K562 (cell line): ENCODE data around the gene BLTP2. TPM values are rescaled to one million over a fixed set of nuclear protein-coding genes. Genes with fewer than 3 reads are reported as not detected.
A peak's percentile ranks its signal among the peaks of the same experiment; 100 is the strongest.

Experiments
- EGR1 ChIP-seq: fragments of 450-650 bp; conservative IDR thresholded peaks from 2 replicates; pipeline ENCODE4 v1.6.1; 2017; ENCODE audit warnings: mild to moderate bottlenecking
- HDAC2 ChIP-seq: fragments of 450-650 bp; IDR thresholded peaks from 2 replicates; pipeline ENCODE4 v1.6.1; 2016; ENCODE audit warnings: mild to moderate bottlenecking
- KDM4B ChIP-seq, 2 experiments: fragments of 450-650 bp in 1 of 2; sonication (generic) in 1 of 2; IDR thresholded peaks; 2 replicates each; pipeline ENCODE4 v1.6.1; 2016 to 2017; ENCODE audit warnings: borderline replicate concordance in 2 of 2, antibody characterized with exemption in 1 of 2, low read depth in 1 of 2, mild to moderate bottlenecking in 1 of 2
- KLF1 ChIP-seq: fragments of 450-650 bp; IDR thresholded peaks from 2 replicates; pipeline ENCODE4 v1.6.1; 2016; ENCODE audit warnings: missing genetic modification characterization, missing compliant biosample characterization
- MLLT1 ChIP-seq, 2 experiments: fragments of 450-650 bp; IDR thresholded peaks; 2 replicates each; pipeline ENCODE4 v1.6.1; 2016
- POLR2B ChIP-seq: fragments of 450-650 bp; IDR thresholded peaks from 2 replicates; pipeline ENCODE4 v1.6.1; 2018; ENCODE audit warnings: low read depth; ENCODE audit not compliant: partially characterized antibody
- RAD51 ChIP-seq: fragments of 450-650 bp; IDR thresholded peaks from 2 replicates; pipeline ENCODE4 v1.7.1; 2016; ENCODE audit warnings: low read depth, mild to moderate bottlenecking, borderline replicate concordance
- RHOXF2B ChIP-seq: fragments of 250-450 bp; sonication (Bioruptor Pico); conservative IDR thresholded peaks from 2 replicates; pipeline ENCODE4 v1.5.1; 2021
- TRIM24 ChIP-seq, 2 experiments: fragments of 450-650 bp; IDR thresholded peaks; 2 replicates each; pipeline ENCODE4 v1.6.1; 2016
- ZBTB2 ChIP-seq: fragments of 450-650 bp; IDR thresholded peaks from 2 replicates; pipeline ENCODE4 v1.6.1; 2016; ENCODE audit warnings: antibody characterized with exemption
- ZNF398 ChIP-seq: fragments of 250-450 bp; sonication (Bioruptor Pico); IDR thresholded peaks from 2 replicates; pipeline ENCODE4 v1.8.0; 2021; ENCODE audit warnings: moderate library complexity, mild to moderate bottlenecking, inconsistent platforms
- ZNF507 ChIP-seq: conservative IDR thresholded peaks from 2 replicates; pipeline ENCODE4 v1.6.1; 2017; ENCODE audit warnings: missing genetic modification characterization, missing compliant biosample characterization
- ZNF589 ChIP-seq: fragments of 200-800 bp; sonication (Bioruptor generic); IDR thresholded peaks from 2 replicates; pipeline ENCODE4 v1.6.1; 2016; ENCODE audit warnings: low read depth, missing genetic modification characterization, missing compliant biosample characterization
- polyA plus RNA-seq, 8 experiments: library from polyadenylated mRNA; depleted of rRNA in 4 of 8; stranded (reverse) in 5 of 8; unstranded in 3 of 8; fragments of >200 nt; fragmentation: Nextera tagmentation in 2 of 8; fragmentation: Illumina TruSeq in 1 of 8; extraction: Ambion mirVana in 2 of 8; extraction: Trizol in 1 of 8; gene quantifications; 2 replicates each; pipeline versions ENCODE4 v1.2.1 to v1.2.3, GENCODE V29; 2011 to 2014; ENCODE audit warnings: inconsistent platforms in 1 of 8, missing spikeins in 1 of 8
- total RNA-seq, 7 experiments: library from RNA; depleted of rRNA in 6 of 7; stranded (reverse); fragments of >200 nt in 6 of 7; fragmentation: Illumina TruSeq in 2 of 7; extraction: Trizol in 2 of 7; gene quantifications; 2 replicates each; pipeline versions ENCODE4 v1.2.1 to v1.2.3, GENCODE V29; 2011 to 2021; ENCODE audit warnings: low replicate concordance in 1 of 7
- TF ChIP-seq, protein P1 (sequence below): sonication (generic); formaldehyde crosslinking; IDR thresholded peaks from 2 replicates; pipeline ENCODE4 v1.8.0; 2022; ENCODE audit warnings: mild to moderate bottlenecking, missing genetic modification reagents
- TF ChIP-seq, protein P2 (sequence below): sonication (generic); formaldehyde crosslinking; IDR thresholded peaks from 2 replicates; pipeline ENCODE4 v1.8.0; 2022; ENCODE audit warnings: mild to moderate bottlenecking, low read depth, missing genetic modification reagents
- TF ChIP-seq, protein P3 (sequence below), 2 experiments: fragments of 450-650 bp in 1 of 2; sonication (generic) in 1 of 2; formaldehyde crosslinking; conservative IDR thresholded peaks; 2 replicates each; pipeline versions ENCODE4 v1.4.0 to v1.8.1; 2020 to 2022; ENCODE audit warnings: mild to moderate bottlenecking in 1 of 2, missing genetic modification reagents in 1 of 2

The BLTP2 gene
- total and polyA plus RNA-seq, 9 of the 15 experiments (the other 6 are each of a cell fraction or from before 2014, with no cell fraction given), result 14.7 to 174 (median 103) TPM

GRCh38 chr17:28598799-28599310 lies 46.1 kb downstream of the BLTP2 start, which contains the start of gene SPAG5 (continued):
- TF ChIP-seq, protein P1, sequence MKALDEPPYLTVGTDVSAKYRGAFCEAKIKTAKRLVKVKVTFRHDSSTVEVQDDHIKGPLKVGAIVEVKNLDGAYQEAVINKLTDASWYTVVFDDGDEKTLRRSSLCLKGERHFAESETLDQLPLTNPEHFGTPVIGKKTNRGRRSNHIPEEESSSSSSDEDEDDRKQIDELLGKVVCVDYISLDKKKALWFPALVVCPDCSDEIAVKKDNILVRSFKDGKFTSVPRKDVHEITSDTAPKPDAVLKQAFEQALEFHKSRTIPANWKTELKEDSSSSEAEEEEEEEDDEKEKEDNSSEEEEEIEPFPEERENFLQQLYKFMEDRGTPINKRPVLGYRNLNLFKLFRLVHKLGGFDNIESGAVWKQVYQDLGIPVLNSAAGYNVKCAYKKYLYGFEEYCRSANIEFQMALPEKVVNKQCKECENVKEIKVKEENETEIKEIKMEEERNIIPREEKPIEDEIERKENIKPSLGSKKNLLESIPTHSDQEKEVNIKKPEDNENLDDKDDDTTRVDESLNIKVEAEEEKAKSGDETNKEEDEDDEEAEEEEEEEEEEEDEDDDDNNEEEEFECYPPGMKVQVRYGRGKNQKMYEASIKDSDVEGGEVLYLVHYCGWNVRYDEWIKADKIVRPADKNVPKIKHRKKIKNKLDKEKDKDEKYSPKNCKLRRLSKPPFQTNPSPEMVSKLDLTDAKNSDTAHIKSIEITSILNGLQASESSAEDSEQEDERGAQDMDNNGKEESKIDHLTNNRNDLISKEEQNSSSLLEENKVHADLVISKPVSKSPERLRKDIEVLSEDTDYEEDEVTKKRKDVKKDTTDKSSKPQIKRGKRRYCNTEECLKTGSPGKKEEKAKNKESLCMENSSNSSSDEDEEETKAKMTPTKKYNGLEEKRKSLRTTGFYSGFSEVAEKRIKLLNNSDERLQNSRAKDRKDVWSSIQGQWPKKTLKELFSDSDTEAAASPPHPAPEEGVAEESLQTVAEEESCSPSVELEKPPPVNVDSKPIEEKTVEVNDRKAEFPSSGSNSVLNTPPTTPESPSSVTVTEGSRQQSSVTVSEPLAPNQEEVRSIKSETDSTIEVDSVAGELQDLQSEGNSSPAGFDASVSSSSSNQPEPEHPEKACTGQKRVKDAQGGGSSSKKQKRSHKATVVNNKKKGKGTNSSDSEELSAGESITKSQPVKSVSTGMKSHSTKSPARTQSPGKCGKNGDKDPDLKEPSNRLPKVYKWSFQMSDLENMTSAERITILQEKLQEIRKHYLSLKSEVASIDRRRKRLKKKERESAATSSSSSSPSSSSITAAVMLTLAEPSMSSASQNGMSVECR, result peak; percentile 31; the same call in 1 of the 2 replicates
- 0 out of 2 replicates have a peak, but pooled peaks have one; percentile 40 for TF ChIP-seq ZNF589 (CRISPR knock-in tag)
- TF ChIP-seq ZNF398, result no peak
- TF ChIP-seq HDAC2, result peak; percentile 24; the same call in 1 of the 2 replicates
- TF ChIP-seq ZBTB2, result peak; percentile 16; the same call in 1 of the 2 replicates
- TF ChIP-seq, protein P2, sequence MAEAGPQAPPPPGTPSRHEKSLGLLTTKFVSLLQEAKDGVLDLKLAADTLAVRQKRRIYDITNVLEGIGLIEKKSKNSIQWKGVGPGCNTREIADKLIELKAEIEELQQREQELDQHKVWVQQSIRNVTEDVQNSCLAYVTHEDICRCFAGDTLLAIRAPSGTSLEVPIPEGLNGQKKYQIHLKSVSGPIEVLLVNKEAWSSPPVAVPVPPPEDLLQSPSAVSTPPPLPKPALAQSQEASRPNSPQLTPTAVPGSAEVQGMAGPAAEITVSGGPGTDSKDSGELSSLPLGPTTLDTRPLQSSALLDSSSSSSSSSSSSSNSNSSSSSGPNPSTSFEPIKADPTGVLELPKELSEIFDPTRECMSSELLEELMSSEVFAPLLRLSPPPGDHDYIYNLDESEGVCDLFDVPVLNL (CRISPR knock-in tag), result peak; percentile 99
- no peak for TF ChIP-seq RHOXF2B (CRISPR knock-in tag)
- TF ChIP-seq EGR1, result peak; percentile 60
- no peak for TF ChIP-seq TRIM24 (IDR thresholded peaks at IDR 0.05)
- 0 out of 2 replicates have a peak, but pooled peaks have one; percentile 5 for TF ChIP-seq RAD51
- TF ChIP-seq POLR2B, result peak; percentile 97
- no peak for TF ChIP-seq KLF1
- TF ChIP-seq MLLT1 (IDR thresholded peaks at IDR 0.05), result peak; percentile 29 to 39; a peak in 1 of 4 replicates
- TF ChIP-seq KDM4B (IDR thresholded peaks at IDR 0.05; ENCODE audit: borderline replicate concordance in 2 of 2, low read depth in 1 of 2), result 0 out of 4 replicates have a peak, but pooled peaks of 1 of the 2 experiments have one; percentile 58
- TF ChIP-seq, protein P3, sequence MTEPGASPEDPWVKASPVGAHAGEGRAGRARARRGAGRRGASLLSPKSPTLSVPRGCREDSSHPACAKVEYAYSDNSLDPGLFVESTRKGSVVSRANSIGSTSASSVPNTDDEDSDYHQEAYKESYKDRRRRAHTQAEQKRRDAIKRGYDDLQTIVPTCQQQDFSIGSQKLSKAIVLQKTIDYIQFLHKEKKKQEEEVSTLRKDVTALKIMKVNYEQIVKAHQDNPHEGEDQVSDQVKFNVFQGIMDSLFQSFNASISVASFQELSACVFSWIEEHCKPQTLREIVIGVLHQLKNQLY (CRISPR knock-in tag; conservative IDR thresholded peaks at IDR 0.05), result no peak
- TF ChIP-seq ZNF507 (tag), result no peak
